Osteoblast (primary cell): Measurements from ENCODE around the gene FRMD4A. TPM values are rescaled to one million over a fixed set of nuclear protein-coding genes. Genes with fewer than 3 reads are reported as not detected.
A peak's percentile ranks its signal among the peaks of the same experiment; 100 is the strongest.

ENCODE experiments used
- DNase-seq: peaks from one replicate; pipeline ENCODE4 v3.0.0; 2011; ENCODE audit warnings: low spot score, mixed read lengths; ENCODE audit not compliant: insufficient read length; ENCODE audit errors: missing footprints
- H2AFZ ChIP-seq: 2 replicates; pipeline ENCODE4 v1.6.0; 2011; ENCODE audit warnings: mild to moderate bottlenecking, low read length
- H3K27ac ChIP-seq: 2 replicates; pipeline ENCODE4 v1.5.1; 2011; ENCODE audit warnings: mild to moderate bottlenecking, low read depth, low read length, moderate library complexity
- H3K27me3 ChIP-seq: 2 replicates; pipeline ENCODE4 v1.6.0; 2012; ENCODE audit warnings: mild to moderate bottlenecking, control low read depth, inconsistent platforms, low read length, moderate library complexity; ENCODE audit not compliant: insufficient read depth
- H3K36me3 ChIP-seq: 2 replicates; pipeline ENCODE4 v1.5.1; 2011; ENCODE audit warnings: mild to moderate bottlenecking, low read length, control low read depth, moderate library complexity; ENCODE audit not compliant: insufficient read depth
- H3K4me1 ChIP-seq: 2 replicates; pipeline ENCODE4 v1.5.1; 2011; ENCODE audit warnings: mild to moderate bottlenecking, low read length, control low read depth, moderate library complexity; ENCODE audit not compliant: insufficient read depth
- H3K4me2 ChIP-seq: 2 replicates; pipeline ENCODE4 v1.6.0; 2011; ENCODE audit warnings: mild to moderate bottlenecking, low read length; ENCODE audit not compliant: insufficient read depth
- H3K4me3 ChIP-seq: fragments of 200-600 bp; sonication (generic); 3 replicates; pipeline ENCODE4 v1.5.1; 2012; ENCODE audit warnings: mild to moderate bottlenecking, low read length, inconsistent platforms; ENCODE audit not compliant: insufficient read depth
- H3K79me2 ChIP-seq: 2 replicates; pipeline ENCODE4 v1.6.0; 2012; ENCODE audit warnings: mild to moderate bottlenecking, low read length, control low read depth, inconsistent platforms; ENCODE audit not compliant: insufficient read depth
- H3K9me3 ChIP-seq: 2 replicates; pipeline ENCODE4 v1.5.1; 2011; ENCODE audit warnings: low read depth, low read length, control low read depth
- H4K20me1 ChIP-seq: 2 replicates; pipeline ENCODE4 v1.6.0; 2012; ENCODE audit warnings: mild to moderate bottlenecking, low read length, control low read depth; ENCODE audit not compliant: insufficient read depth
- total RNA-seq: library from RNA; depleted of rRNA; stranded (reverse); fragments of >200 nt; gene quantifications from 2 replicates; pipeline ENCODE4 v1.2.3, GENCODE V29; 2012
- TF ChIP-seq, protein P1 (sequence below): IDR thresholded peaks from 2 replicates; pipeline ENCODE4 v1.5.1; 2011; ENCODE audit warnings: mild to moderate bottlenecking, low read depth, low read length, moderate library complexity; ENCODE audit errors: extremely low read depth

Gene FRMD4A
- total RNA-seq, 1 donor, result 41.3 TPM

- Histone ChIP-seq H3K27ac (no peak overlapping the region), H3K79me2 (peaks cover 50% of the 10 kb centered on the region), H3K27me3 (no peaks in the 10 kb centered on the region), H4K20me1 (peaks cover 4% of the 10 kb centered on the region), H3K36me3 (no peaks in the 10 kb centered on the region), H3K4me3 (no peak overlapping the region), H3K4me1 (peaks cover 9% of the 10 kb centered on the region), H3K9me3 (no peaks in the 10 kb centered on the region), H3K4me2 (no peak overlapping the region), H2AFZ (no peak overlapping the region)
- no peak for DNase-seq
- TF ChIP-seq, protein P1, sequence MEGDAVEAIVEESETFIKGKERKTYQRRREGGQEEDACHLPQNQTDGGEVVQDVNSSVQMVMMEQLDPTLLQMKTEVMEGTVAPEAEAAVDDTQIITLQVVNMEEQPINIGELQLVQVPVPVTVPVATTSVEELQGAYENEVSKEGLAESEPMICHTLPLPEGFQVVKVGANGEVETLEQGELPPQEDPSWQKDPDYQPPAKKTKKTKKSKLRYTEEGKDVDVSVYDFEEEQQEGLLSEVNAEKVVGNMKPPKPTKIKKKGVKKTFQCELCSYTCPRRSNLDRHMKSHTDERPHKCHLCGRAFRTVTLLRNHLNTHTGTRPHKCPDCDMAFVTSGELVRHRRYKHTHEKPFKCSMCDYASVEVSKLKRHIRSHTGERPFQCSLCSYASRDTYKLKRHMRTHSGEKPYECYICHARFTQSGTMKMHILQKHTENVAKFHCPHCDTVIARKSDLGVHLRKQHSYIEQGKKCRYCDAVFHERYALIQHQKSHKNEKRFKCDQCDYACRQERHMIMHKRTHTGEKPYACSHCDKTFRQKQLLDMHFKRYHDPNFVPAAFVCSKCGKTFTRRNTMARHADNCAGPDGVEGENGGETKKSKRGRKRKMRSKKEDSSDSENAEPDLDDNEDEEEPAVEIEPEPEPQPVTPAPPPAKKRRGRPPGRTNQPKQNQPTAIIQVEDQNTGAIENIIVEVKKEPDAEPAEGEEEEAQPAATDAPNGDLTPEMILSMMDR, result no peak
These were observed 509.8 kb downstream of the FRMD4A start for GRCh38 chr10:13820964-13821337.

- peaks cover 9% of the 10 kb centered on the region for H3K4me1 ChIP-seq
- H3K27ac ChIP-seq, result no peak overlapping the region
- H3K4me3 ChIP-seq, result no peak overlapping the region
- no peak overlapping the region for H2AFZ ChIP-seq
- DNase-seq, result no peak
- H3K79me2 ChIP-seq, result peaks cover 44% of the 10 kb centered on the region
- peaks cover 4% of the 10 kb centered on the region for H4K20me1 ChIP-seq
- H3K4me2 ChIP-seq, result no peak overlapping the region
- H3K36me3 ChIP-seq, result no peaks in the 10 kb centered on the region
- no peaks in the 10 kb centered on the region for H3K27me3 ChIP-seq
- no peaks in the 10 kb centered on the region for H3K9me3 ChIP-seq
- TF ChIP-seq, protein P1, result no peak
These were observed 510.4 kb downstream of the FRMD4A start for GRCh38 chr10:13820119-13820963.

DNA sequence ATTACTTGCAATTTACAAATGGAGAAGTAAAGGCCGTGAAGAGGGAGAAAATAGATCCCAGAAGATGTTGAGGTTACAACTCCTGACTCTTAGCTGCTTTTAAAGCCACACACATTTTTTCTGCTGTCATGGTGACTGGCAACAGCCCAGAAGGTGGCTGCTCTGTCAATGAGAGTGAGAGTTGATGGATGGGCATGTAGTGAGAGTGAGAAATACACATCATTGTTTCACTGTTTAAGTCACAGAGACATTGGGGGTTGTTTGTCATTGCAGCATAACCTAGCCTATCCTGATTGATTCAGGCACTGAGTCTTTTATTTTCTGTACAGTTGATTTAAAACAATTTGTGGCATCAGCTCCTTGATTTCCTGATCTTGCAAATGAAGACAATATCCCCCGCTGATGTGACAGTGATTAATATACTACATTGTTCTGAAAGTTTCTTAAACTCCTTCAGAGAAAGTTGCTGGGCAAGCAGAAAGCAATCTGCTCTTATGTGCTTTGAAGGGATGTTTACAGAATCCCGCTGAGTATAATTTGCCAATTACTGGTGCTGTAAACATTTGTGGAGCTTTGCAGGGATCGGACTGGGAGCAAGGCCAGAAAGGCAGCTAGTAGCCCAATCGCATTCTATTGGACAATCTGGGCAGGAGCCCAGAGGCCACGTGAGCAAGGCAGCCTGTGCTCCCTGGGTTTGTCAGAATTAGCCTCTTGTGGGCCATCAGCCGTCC is 514.4 kb downstream of the FRMD4A start:
- H3K27me3 ChIP-seq, result no peaks in the 10 kb centered on the region
- peaks cover 9% of the 10 kb centered on the region for H3K4me1 ChIP-seq
- H3K4me3 ChIP-seq, result no peak overlapping the region
- H3K9me3 ChIP-seq, result no peaks in the 10 kb centered on the region
- H3K79me2 ChIP-seq, result peaks cover 48% of the 10 kb centered on the region
- H3K4me2 ChIP-seq, result no peak overlapping the region
- H4K20me1 ChIP-seq, result peaks cover 2% of the 10 kb centered on the region
- H2AFZ ChIP-seq, result no peak overlapping the region
- DNase-seq, result peak; percentile 54
- H3K36me3 ChIP-seq, result no peaks in the 10 kb centered on the region
- TF ChIP-seq, protein P1, result no peak
- peak overlapping the region; percentile 64 for H3K27ac ChIP-seq

DNA sequence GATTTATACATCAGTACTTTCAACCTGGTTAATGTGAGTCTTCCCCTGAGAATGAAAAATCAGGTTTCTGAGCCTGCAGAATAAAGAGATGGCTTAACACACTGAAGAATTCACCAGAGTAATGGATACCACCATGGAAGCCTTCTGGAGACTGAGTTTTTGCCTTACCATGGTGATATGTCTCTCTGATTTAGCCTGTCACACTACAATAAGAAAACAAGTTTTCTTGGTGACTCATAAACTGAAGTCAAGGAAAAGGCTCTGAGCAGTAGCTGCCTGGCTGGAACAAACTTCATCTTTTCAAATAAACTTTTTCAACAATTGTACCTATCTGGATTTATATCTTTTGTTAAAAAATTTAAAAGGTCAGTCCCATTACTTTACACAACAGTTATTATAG is 515.0 kb downstream of the FRMD4A start:
- H3K4me1 ChIP-seq, result peaks cover 9% of the 10 kb centered on the region
- no peaks in the 10 kb centered on the region for H3K27me3 ChIP-seq
- TF ChIP-seq, protein P1, result no peak
- peak overlapping the region; percentile 64 for H3K27ac ChIP-seq
- H3K36me3 ChIP-seq, result no peaks in the 10 kb centered on the region
- H3K9me3 ChIP-seq, result no peaks in the 10 kb centered on the region
- DNase-seq, result peak; percentile 85
- H2AFZ ChIP-seq, result no peak overlapping the region
- H3K4me3 ChIP-seq, result no peak overlapping the region
- no peak overlapping the region for H3K4me2 ChIP-seq
- no peaks in the 10 kb centered on the region for H4K20me1 ChIP-seq
- peaks cover 45% of the 10 kb centered on the region for H3K79me2 ChIP-seq
